Activated CD8-positive, alpha-beta memory T cell treated with anti-CD3 and anti-CD28 coated beads, Interleukin-2, amount 50 U/mL, for 4 hours (primary cell): Measurements from ENCODE around the gene CSK.

Source experiments
- DNase-seq: peaks from one replicate; pipeline ENCODE4 v3.0.0-alpha.2; 2020

The CSK gene

DNA sequence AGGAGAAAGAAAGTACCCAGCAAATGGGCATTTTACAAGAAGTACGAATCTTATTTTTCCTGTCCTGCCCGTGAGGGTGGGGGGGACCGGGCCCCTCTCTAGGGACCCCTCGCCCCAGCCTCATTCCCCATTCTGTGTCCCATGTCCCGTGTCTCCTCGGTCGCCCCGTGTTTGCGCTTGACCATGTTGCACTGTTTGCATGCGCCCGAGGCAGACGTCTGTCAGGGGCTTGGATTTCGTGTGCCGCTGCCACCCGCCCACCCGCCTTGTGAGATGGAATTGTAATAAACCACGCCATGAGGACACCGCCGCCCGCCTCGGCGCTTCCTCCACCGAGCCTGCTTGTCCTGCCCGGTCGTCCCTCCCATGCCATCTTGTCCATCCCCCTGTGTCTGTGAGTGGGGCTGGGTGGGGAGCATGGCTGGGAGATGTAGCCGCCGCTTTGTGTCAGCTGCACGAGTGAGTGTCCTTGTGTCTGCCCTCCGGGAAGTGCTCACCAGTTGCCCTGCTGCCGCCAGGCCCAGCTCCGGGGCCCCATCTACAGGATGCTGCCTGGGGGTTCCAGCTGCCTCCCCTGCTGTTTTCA, 21.1 kb downstream of the CSK start:
- no peak for DNase-seq

GRCh38 chr15:74804935-74805334, 23.1 kb downstream of the CSK start:
- DNase-seq, result no peak

- DNase-seq, result no peak
Measured at GRCh38 chr15:74807282-74807681, 25.4 kb downstream of the CSK start.

DNA sequence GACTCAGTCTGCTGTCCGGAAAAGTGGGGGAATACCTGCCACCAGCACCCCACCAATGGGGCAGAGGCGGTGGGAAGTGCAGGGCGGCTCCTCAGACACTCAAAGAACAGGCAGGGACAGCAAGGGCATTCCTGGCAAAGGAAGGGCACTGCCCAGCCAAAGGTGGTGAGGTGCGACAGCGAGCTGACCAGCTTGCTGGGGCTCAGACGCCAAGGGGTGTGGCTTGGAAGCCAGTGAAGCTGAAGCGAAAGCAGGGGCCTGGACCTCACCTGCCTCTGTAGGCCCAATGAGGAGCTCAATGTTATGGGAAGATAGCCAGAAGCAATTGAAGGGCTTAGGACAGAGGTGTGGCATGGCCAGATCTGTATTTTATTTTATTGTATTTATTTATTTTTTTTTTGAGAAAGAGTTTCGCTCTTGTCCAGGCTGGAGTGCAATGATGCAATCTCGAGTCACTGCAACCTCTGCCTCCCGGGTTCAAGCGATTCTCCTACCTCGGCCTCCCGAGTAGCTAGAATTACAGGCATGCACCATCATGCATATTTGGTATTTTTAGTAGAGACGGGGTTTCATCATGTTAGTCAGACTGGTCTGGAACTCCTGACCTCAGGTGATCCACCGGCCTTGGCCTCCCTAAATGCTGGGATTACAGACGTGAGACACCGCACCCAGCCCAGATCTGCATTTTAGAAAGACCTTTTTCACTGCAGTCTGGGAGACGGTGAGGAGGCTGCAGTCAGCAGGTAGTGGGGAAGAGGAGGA, 26.4 kb downstream of the CSK start:
- DNase-seq, result no peak

DNA sequence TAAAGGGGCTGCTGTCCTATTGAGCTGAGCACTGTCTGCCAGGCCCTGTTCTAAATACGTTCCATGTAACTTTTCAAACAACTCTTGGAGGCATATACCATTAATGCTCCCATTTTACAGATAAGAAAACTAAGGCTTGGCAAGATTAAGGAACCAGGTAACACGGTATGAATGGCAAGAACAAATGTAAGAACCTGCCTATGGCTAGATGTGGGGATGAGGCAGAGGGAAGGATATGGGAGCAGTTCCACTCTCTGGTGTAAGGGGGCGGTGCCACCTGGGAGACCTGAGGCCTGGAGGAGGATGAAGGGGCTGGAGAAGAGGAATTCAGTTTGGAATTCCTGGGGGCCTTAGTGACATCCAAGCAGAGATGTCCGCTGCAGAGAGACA, 27.0 kb downstream of the CSK start:
- DNase-seq, result no peak

DNA sequence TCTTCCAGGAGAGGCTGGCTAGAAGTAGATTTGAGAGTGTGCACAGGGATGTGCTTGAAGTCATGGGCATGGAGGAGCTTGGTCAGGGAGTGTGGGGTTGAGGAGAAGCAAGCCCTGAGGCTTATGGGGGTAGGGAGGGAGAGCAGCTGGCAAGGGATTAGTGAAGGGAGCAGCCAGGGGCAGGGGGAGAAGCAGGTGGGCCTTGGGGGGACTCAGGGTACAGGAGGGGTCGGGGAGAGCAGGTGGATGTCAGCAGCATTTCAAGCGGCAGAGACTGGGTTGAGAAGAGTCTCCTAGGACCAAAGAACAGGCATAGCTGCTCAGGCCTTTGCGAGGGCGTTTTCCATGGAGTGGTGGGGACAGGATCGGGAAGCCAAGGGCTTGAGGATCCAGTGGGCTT, 27.4 kb downstream of the CSK start:
- DNase-seq, result no peak

DNA sequence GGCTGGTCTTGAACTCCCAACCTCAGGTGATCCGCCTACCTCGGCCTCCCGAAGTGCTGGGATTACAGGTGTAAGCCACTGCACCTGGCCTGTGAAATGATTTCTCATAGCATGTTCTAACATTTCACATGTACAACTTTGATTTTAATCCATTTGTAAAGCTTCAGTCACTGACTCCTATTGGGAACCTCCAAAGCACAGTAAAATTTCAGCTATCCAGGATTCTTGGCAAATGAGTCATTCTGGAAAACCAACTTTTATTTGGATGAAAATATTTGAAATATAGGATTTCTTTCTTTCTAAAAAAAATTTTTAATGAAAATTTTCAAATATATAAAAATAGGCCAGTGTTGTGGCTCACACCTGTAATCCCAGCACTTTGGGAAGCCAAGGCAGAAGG, 28.1 kb downstream of the CSK start:
- DNase-seq, result no peak

- no peak for DNase-seq
Measured at GRCh38 chr15:74812533-74812932, 30.7 kb downstream of the CSK start, which contains the start of gene LMAN1L. LMAN1L (plus strand) TSS chr15:74812835; CDS start chr15:74812855, 20 bp downstream.

GRCh38 chr15:74815121-74815934, 33.4 kb downstream of the CSK start:
- DNase-seq, result no peak

- no peak for DNase-seq
Measured at GRCh38 chr15:74815961-74816360, 34.1 kb downstream of the CSK start.

GRCh38 chr15:74816624-74817369, 34.9 kb downstream of the CSK start:
- DNase-seq, result no peak

GRCh38 chr15:74817370-74817737, 35.5 kb downstream of the CSK start:
- no peak for DNase-seq

- DNase-seq, result no peak
Measured at GRCh38 chr15:74820056-74820455, 38.2 kb downstream of the CSK start.

DNA sequence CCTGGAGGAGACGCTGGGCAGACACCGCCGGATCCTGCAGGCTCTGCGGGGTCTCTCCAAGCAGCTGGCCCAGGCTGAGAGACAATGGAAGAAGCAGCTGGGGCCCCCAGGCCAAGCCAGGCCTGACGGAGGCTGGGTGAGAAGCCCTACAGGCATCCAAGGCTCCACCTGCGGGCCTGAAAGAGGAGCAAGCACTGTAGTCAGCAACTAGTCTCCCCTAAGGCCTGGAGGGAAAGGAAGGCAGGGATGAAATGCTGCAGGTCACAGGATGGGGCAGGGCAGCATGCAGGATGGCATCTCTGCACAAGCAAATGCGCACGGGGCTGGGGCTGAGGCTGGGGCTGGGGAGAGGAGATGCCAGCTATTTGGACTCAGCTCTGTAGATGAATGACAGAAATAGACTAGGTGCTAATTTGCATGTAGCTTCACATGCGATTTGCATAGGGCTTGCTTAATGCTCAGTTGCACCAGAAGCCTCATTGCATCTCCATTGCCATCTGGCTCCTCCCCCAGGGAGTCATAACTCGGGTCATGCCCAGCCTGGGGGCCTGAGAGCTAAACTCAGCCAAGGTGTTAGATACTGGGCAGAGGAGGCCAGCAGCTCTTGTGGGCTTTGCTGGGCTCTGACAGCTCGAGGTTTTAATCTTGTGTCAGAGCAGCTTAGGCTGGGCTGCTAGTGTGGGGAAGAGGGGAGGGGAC, 39.4 kb downstream of the CSK start:
- DNase-seq, result no peak

DNA sequence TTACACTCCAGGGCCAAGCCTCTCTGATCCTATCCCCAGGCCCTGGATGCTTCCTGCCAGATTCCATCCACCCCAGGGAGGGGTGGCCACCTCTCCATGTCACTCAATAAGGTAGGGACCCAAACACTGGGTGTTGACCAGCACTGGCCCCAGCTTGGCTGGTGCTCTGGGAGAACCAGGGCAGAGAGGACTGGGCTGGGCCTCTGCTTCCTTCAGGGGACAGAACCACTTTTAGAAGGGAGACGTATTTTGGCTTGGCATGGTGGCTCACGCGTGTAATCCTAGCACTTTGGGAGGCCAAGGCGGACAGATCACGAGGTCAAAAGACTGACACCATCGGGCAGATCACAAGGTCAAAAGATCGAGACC, 39.9 kb downstream of the CSK start:
- no peak for DNase-seq

DNA sequence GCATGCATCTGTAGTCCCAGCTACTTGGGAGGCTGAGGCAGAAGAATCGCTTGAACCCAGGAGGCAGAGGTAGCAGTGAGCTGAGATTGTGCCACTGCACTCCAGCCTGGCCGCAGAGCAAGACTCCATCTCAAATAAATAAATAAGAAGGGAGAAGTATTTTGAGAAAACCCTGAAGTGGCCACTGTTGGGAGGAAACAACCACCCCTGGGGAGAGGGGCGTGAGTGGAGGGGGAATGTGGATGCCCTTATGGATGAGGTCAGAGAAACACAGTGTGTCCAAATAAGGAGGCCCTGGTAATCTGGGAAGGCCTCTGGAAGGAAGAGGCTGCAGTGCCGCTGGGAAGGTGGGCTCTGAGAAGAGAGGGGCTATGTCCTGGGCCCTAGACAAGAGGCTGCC, 40.4 kb downstream of the CSK start:
- DNase-seq, result no peak

GRCh38 chr15:74823324-74823723, 41.4 kb downstream of the CSK start:
- DNase-seq, result no peak

GRCh38 chr15:74824976-74825375, 43.1 kb downstream of the CSK start:
- DNase-seq, result no peak

DNA sequence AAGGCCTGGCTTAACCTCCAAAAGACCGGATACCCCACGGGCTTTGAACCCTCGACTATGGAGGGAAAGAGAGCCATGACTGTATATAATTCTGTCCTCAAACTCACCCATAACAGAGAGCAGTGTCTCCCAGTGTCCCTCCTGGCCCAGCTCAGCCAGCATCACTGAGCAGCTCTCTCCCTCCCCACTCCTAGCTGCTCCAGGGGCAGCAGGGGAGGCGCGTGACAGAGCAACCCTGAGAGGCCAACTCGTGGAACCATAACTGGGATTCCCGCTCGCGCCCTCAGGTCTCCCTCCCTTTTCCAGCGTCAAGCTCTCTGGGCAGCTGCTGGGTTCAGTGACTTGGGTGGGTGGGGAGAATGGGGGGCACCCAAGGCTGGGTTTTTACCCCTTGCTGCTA, 44.0 kb downstream of the CSK start:
- DNase-seq, result no peak

DNA sequence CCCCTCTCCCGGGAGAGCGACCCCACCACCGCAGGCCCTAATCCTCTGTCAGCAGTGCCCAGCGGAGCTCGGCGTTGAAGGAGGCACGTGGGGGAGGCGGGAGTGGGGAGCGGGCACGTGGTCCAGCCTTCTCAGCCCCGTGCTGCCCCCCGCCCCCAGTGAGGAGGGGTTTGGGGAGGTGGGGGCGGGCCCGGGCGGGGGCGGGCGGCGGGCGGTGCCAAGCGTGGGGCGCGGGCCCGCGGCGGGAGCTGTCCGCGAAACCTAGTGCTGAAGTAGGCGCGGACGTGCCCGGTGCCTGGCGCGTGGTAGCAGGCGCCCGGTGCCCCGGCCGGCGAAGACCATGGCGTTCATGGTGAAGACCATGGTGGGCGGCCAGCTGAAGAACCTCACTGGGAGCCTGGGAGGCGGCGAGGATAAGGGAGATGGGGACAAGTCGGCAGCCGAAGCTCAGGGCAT, 44.5 kb downstream of the CSK start, which contains the start of gene CPLX3:
CPLX3 (plus strand) TSS at position 264 of the 456 bp plus-strand sequence; CDS start at position 341, 77 bp downstream.
- peak; percentile 42 for DNase-seq

GRCh38 chr15:74826921-74827320, 45.0 kb downstream of the CSK start:
- DNase-seq, result no peak

- DNase-seq, result no peak
Measured at GRCh38 chr15:74827614-74828013, 45.7 kb downstream of the CSK start.
